Gastrocnemius medialis (tissue), 4 donors: Measurements from ENCODE around the gene RSPH10B.
"Not testable (repeated sequence)": the region's sequence is repeated elsewhere in the genome, so short reads cannot be mapped to it uniquely, and the experiment has no call there.

Experiments
- CTCF ChIP-seq, 5 experiments: fragments of 450-650 bp in 3 of 5; fragments of 200-600 bp in 2 of 5; sonication (generic) in 2 of 5; IDR thresholded peaks in 4 of 5; conservative IDR thresholded peaks in 1 of 5; 1 replicate in 4 of 5; 2 replicates in 1 of 5; pipeline ENCODE4 v1.5.1; 2016 to 2019; ENCODE audit warnings: antibody characterized with exemption in 5 of 5, mild to moderate bottlenecking in 3 of 5, moderate library complexity in 3 of 5
- POLR2A ChIP-seq, 2 donors: fragments of 450-650 bp; IDR thresholded peaks; one replicate each; pipeline ENCODE4 v1.6.1; 2017; ENCODE audit warnings: antibody characterized with exemption in 2 of 2, mild to moderate bottlenecking in 2 of 2, moderate library complexity in 2 of 2

DNA sequence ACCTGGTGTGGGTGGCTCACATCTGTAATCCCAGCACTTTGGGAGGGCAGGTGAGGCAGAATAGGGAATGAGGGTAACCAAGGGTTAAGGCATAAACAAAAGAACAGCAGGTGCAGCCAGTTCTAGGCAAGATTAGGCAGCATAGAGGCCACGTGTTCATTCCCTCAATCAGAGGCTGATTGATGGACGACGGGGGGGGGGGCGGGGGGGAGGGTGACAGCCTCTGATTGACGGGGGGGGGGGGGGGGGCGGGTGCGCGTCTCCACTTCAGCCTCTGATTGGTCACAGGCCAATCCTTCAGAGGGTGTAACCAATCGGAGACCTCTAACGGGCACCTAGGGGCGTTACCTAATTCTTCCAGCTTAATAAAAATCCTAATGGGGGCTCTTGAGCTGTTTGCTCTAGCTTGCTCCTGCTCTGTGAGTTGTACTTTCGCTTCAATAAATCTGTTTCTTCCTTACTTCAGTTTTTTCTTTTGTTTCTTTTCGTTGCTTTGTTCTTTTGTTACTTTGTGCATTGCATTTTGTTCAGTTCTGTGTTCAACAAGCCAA is 73.0 kb downstream of the RSPH10B start:
- not testable (repeated sequence) for TF ChIP-seq CTCF (IDR thresholded peaks at IDR 0.05 in 4 of 5, conservative IDR thresholded peaks at IDR 0.05 in 1 of 5); POLR2A (IDR thresholded peaks at IDR 0.05)
